HG02642 (cell line): ENCODE measurements around the gene WBP2.

Experiments used
- ATAC-seq: cut with Tn5 transposase; IDR thresholded peaks from one replicate; pipeline ENCODE4 v1.9.1; 2021; ENCODE audit warnings: mild to moderate bottlenecking; ENCODE audit not compliant: unreplicated experiment, poor library complexity

The WBP2 gene

GRCh38 chr17:75846692-75847613 is 8.2 kb downstream of the WBP2 start:
- no peak for ATAC-seq

GRCh38 chr17:75845933-75846691 is 9.0 kb downstream of the WBP2 start:
- ATAC-seq, result no peak

- ATAC-seq, result peak; percentile 69
Observed at GRCh38 chr17:75845058-75845711, 9.9 kb downstream of the WBP2 start.

- peak; percentile 13 for ATAC-seq
Observed at GRCh38 chr17:75844530-75845057, 10.5 kb downstream of the WBP2 start.

GRCh38 chr17:75843577-75844529 is 11.3 kb downstream of the WBP2 start, which contains the start of gene UNC13D:
TSS of gene UNC13D (minus strand) at chr17:75844404. CDS start at chr17:75844337, 67 bp downstream.
- ATAC-seq, result peak; percentile 32

GRCh38 chr17:75842963-75843576 is 12.1 kb downstream of the WBP2 start:
- ATAC-seq, result no peak

- ATAC-seq, result no peak
Observed at GRCh38 chr17:75842411-75842810, 12.7 kb downstream of the WBP2 start.

GRCh38 chr17:75840799-75841164 is 14.4 kb downstream of the WBP2 start:
- ATAC-seq, result no peak

- no peak for ATAC-seq
Observed at GRCh38 chr17:75839942-75840798, 15.0 kb downstream of the WBP2 start.

- no peak for ATAC-seq
Observed at GRCh38 chr17:75838410-75838809, 16.7 kb downstream of the WBP2 start.

- ATAC-seq, result no peak
Observed at GRCh38 chr17:75837899-75838298, 17.2 kb downstream of the WBP2 start.

GRCh38 chr17:75836605-75837004 is 18.5 kb downstream of the WBP2 start:
- ATAC-seq, result no peak

GRCh38 chr17:75835654-75835987 is 19.5 kb downstream of the WBP2 start:
- ATAC-seq, result no peak

GRCh38 chr17:75834928-75835653 is 20.0 kb downstream of the WBP2 start:
- no peak for ATAC-seq

- ATAC-seq, result no peak
Observed at GRCh38 chr17:75834279-75834920, 20.7 kb downstream of the WBP2 start.

GRCh38 chr17:75832652-75833400 is 22.3 kb downstream of the WBP2 start:
- ATAC-seq, result no peak
